Activated B cell treated with CpG ODN at 0.5 μM for 24 hours (primary cell): ENCODE measurements around the gene TM7SF3. TPM values are rescaled to one million over a fixed set of nuclear protein-coding genes. Genes with fewer than 3 reads are reported as not detected.

Experiments
- ATAC-seq: fragments of 200-7000 bp; cut with Tn5 transposase; one replicate; pipeline ENCODE4 v1.10.0; 2021; ENCODE audit warnings: low read depth, mild to moderate bottlenecking, moderate library complexity
- CTCF ChIA-PET: fragments of 350-600 bp; sonication (Branson Sonifier 250); formaldehyde crosslinking; loops from one replicate; lab custom pipeline; 2021; ENCODE audit warnings: antibody characterized with exemption; lab: Charles Lee
- POLR2A ChIA-PET: fragments of 350-600 bp; sonication (Branson Sonifier 250); formaldehyde crosslinking; loops from one replicate; lab custom pipeline; 2021; ENCODE audit warnings: antibody characterized with exemption; lab: Charles Lee
- DNase-seq: peaks from one replicate; pipeline ENCODE4 v3.0.0; 2022
- H3K27ac Mint-ChIP-seq: one replicate; pipeline ENCODE4 v1.8.0; 2020; ENCODE audit warnings: mixed read lengths
- H3K27me3 Mint-ChIP-seq: one replicate; pipeline ENCODE4 v1.8.0; 2021; ENCODE audit warnings: mixed read lengths
- H3K36me3 Mint-ChIP-seq: one replicate; pipeline ENCODE4 v1.8.0; 2021; ENCODE audit warnings: low read depth, mixed read lengths
- H3K4me1 Mint-ChIP-seq: one replicate; pipeline ENCODE4 v1.8.0; 2021; ENCODE audit warnings: mixed read lengths
- H3K4me3 Mint-ChIP-seq: one replicate; pipeline ENCODE4 v1.8.0; 2020; ENCODE audit warnings: mild to moderate bottlenecking, mixed read lengths
- H3K9me3 Mint-ChIP-seq: one replicate; pipeline ENCODE4 v1.8.0; 2020; ENCODE audit warnings: mixed read lengths
- intact Hi-C: fragments of 100-400 bp; cut with micrococcal nuclease; formaldehyde crosslinking; loops from one replicate; pipeline ENCODE4 v1.15.1; 2024
- total RNA-seq: library from RNA; stranded (reverse); gene quantifications from 2 replicates; pipeline ENCODE4 v1.2.3, GENCODE V29; 2022
- TF ChIP-seq, protein P1 (sequence below): fragments of 200-600 bp; IDR thresholded peaks from one replicate; pipeline ENCODE4 v1.8.0; 2022; ENCODE audit warnings: antibody characterized with exemption, mild to moderate bottlenecking

The TM7SF3 gene
- total RNA-seq, 1 donor from 2014 or later: 30.5 TPM

- Mint-ChIP-seq H3K27me3 (no peaks in the 10 kb centered on the region), H3K27ac (no peak overlapping the region), H3K4me1 (no peaks in the 10 kb centered on the region), H3K36me3 (peaks cover 64% of the 10 kb centered on the region), H3K4me3 (no peak overlapping the region), H3K9me3 (no peaks in the 10 kb centered on the region)
- DNase-seq: no peak
- ChIA-PET POLR2A (interaction anchor here (0.6 kb wide), 1 partner anchor 155 kb away, joined by 3 read pairs; the partner anchor contains the start of gene ITPR2), CTCF (no interaction called here)
- ATAC-seq: no peak
- intact Hi-C loops: no loop called here
- TF ChIP-seq, protein P1, sequence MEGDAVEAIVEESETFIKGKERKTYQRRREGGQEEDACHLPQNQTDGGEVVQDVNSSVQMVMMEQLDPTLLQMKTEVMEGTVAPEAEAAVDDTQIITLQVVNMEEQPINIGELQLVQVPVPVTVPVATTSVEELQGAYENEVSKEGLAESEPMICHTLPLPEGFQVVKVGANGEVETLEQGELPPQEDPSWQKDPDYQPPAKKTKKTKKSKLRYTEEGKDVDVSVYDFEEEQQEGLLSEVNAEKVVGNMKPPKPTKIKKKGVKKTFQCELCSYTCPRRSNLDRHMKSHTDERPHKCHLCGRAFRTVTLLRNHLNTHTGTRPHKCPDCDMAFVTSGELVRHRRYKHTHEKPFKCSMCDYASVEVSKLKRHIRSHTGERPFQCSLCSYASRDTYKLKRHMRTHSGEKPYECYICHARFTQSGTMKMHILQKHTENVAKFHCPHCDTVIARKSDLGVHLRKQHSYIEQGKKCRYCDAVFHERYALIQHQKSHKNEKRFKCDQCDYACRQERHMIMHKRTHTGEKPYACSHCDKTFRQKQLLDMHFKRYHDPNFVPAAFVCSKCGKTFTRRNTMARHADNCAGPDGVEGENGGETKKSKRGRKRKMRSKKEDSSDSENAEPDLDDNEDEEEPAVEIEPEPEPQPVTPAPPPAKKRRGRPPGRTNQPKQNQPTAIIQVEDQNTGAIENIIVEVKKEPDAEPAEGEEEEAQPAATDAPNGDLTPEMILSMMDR: no peak
Measured at GRCh38 chr12:26987634-26988424, 26.4 kb downstream of the TM7SF3 start.

DNA sequence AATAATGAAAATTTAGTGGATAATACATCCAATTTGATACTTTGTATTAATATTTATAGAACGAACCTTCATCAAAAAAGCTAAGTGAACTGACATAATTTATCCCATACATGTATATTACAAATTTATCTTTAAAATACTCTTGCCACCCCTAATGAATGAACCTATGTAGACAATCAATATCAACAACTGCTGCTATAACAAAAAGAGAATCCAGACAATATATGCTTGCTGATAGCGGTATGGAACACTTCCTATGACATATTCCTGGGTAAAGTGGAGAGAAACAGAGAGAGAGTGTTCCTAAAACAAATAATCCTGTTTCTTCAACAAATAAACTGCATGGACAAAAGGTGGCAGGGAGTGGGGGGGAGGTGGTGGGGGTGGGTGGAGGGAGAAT, 31.3 kb downstream of the TM7SF3 start:
- H3K4me3 Mint-ChIP-seq: no peak overlapping the region
- ATAC-seq: no peak
- H3K27me3 Mint-ChIP-seq: no peaks in the 10 kb centered on the region
- ChIA-PET POLR2A (no interaction called here), CTCF (no interaction called here)
- intact Hi-C loops: no loop called here
- DNase-seq: no peak
- TF ChIP-seq, protein P1: no peak
- H3K36me3 Mint-ChIP-seq: peaks cover 68% of the 10 kb centered on the region
- no peaks in the 10 kb centered on the region for H3K4me1 Mint-ChIP-seq
- H3K9me3 Mint-ChIP-seq: no peaks in the 10 kb centered on the region
- no peak overlapping the region for H3K27ac Mint-ChIP-seq

DNA sequence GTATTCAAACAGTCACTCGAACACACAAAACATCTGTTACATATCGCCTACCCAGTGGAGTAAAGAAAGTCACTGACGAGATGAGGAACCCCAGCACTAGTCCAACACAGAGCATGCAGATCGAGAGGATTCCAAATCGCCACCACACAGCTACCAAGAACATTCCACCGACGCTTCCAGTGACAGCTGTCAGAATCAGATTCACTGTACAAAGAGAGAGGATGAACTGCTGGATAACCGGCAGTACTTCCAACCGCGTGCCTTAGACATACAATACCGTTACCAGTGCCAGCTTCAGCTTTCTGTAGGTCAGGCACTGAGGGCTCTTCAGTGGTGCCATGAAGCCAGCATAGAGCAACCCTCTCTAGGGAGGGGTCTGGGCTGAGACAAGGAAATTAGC, 34.5 kb downstream of the TM7SF3 start:
- H3K36me3 Mint-ChIP-seq: peaks cover 67% of the 10 kb centered on the region
- TF ChIP-seq, protein P1: no peak
- H3K4me1 Mint-ChIP-seq: peaks cover 11% of the 10 kb centered on the region
- no peak overlapping the region for H3K27ac Mint-ChIP-seq
- H3K27me3 Mint-ChIP-seq: no peaks in the 10 kb centered on the region
- CTCF ChIA-PET: interaction anchor here (0.5 kb wide), 1 partner anchor 59 kb away, joined by 3 read pairs; no protein-coding TSS in a partner anchor
- no peak for ATAC-seq
- H3K9me3 Mint-ChIP-seq: no peaks in the 10 kb centered on the region
- no peak overlapping the region for H3K4me3 Mint-ChIP-seq
- POLR2A ChIA-PET: no interaction called here
- no peak for DNase-seq
- intact Hi-C loops: no loop called here

DNA sequence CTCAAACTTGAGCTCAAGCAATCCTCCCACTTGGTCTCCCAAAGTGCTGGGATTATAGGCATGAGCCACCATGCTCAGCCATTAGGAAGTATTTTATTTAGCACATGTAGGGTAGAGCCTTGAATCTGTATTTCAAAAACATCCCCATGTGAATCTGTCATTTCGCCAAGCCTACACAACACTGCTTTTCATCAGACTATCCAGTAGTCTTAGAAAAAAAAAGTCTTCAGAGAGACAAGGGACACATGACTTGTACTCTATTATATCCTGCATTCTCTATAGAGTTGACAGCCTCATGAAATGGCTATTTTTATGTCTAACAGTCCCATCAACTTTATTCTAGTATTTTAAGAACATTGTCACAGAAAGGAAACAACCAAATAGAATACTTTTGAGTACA, 35.4 kb downstream of the TM7SF3 start:
- ATAC-seq (no peak), DNase-seq (no peak)
- TF ChIP-seq, protein P1: no peak
- Mint-ChIP-seq H3K4me1 (peaks cover 11% of the 10 kb centered on the region), H3K27me3 (no peaks in the 10 kb centered on the region), H3K36me3 (peaks cover 66% of the 10 kb centered on the region), H3K4me3 (no peak overlapping the region), H3K9me3 (no peaks in the 10 kb centered on the region), H3K27ac (no peak overlapping the region)
- ChIA-PET CTCF (no interaction called here), POLR2A (no interaction called here)
- intact Hi-C loops: no loop called here

DNA sequence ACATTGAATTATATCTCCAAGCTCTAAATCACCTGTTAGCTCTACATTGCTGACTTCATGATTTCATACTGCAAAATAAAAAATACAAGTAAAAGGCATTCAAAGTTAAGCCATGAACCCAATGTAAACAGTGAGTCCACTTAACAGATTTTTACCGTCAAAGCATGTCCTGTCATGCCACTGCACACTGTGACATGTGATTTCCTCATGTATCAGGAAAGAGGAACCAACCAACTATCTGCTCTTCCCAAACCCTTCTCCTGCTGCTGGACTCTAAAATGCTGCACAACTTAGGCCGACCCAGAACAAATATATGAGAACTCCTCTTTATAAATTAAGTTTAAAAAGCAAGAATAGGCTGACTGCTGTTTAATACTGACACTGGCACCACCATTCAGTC, 37.5 kb downstream of the TM7SF3 start:
- no peak for ATAC-seq
- H3K36me3 Mint-ChIP-seq: peaks cover 56% of the 10 kb centered on the region
- no peaks in the 10 kb centered on the region for H3K9me3 Mint-ChIP-seq

More for the DNA sequence above, 37.5 kb downstream of the TM7SF3 start:
- no peaks in the 10 kb centered on the region for H3K27me3 Mint-ChIP-seq
- peaks cover 16% of the 10 kb centered on the region for H3K4me1 Mint-ChIP-seq
- DNase-seq: no peak
- intact Hi-C loops: no loop called here
- no peak overlapping the region for H3K27ac Mint-ChIP-seq
- no peak overlapping the region for H3K4me3 Mint-ChIP-seq
- CTCF ChIA-PET: no interaction called here
- POLR2A ChIA-PET: no interaction called here
- TF ChIP-seq, protein P1: no peak
